Endothelial cell of umbilical vein (primary cell): Measurements from ENCODE around the gene BRI3. TPM values are rescaled to one million over a fixed set of nuclear protein-coding genes. Genes with fewer than 3 reads are reported as not detected.

Experiments
- BruUV-seq: library from RNA; stranded (reverse); fragments of 400-500 nt; replicated peaks from 2 replicates; lab custom pipeline; 2021; lab: Mats Ljungman, UMichigan
- CTCF ChIA-PET: fragments of 300-600, 350-600 bp; sonication (Branson Sonifier 250); formaldehyde crosslinking; loops from one replicate; lab custom pipeline; 2021; ENCODE audit warnings: antibody characterized with exemption, inconsistent platforms; lab: Charles Lee
- POLR2A ChIA-PET: fragments of 300-600, 350-600 bp; sonication (Branson Sonifier 250); formaldehyde crosslinking; loops from one replicate; lab custom pipeline; 2021; ENCODE audit warnings: antibody characterized with exemption, inconsistent platforms; lab: Charles Lee
- DNase-seq: peaks from one replicate; pipeline ENCODE4 v3.0.0-alpha.2; 2011; ENCODE audit warnings: low read depth, low spot score
- FAIRE-seq: peaks from 2 replicates; lab custom pipeline; 2011; peaks lifted over from hg19 to GRCh38; lab: Jason Lieb, UNC
- H2AFZ ChIP-seq: 2 replicates; pipeline ENCODE4 v1.6.0; 2012; ENCODE audit warnings: low read depth, low read length, control low read depth, inconsistent platforms
- H3K27ac ChIP-seq: 2 replicates; pipeline ENCODE4 v1.5.1; 2011; ENCODE audit warnings: low read depth, mild to moderate bottlenecking, control low read depth, low read length, moderate library complexity; ENCODE audit not compliant: insufficient read depth
- H3K27me3 ChIP-seq, 2 experiments: 2 replicates each; pipeline versions ENCODE4 v1.6.0 to v1.6.1; 2011; ENCODE audit warnings: low read length in 2 of 2, mixed read lengths in 1 of 2; ENCODE audit not compliant: control insufficient read depth in 2 of 2, insufficient read depth in 2 of 2
- H3K36me3 ChIP-seq, 2 experiments: 2 replicates in 1 of 2; 3 replicates in 1 of 2; pipeline ENCODE4 v1.5.1; 2011; ENCODE audit warnings: low read length in 2 of 2, mild to moderate bottlenecking in 1 of 2, moderate library complexity in 1 of 2; ENCODE audit not compliant: control insufficient read depth in 2 of 2, insufficient read depth in 2 of 2; ENCODE audit errors: extremely low read depth in 1 of 2
- H3K4me1 ChIP-seq: 3 replicates; pipeline ENCODE4 v1.5.1; 2011; ENCODE audit warnings: mild to moderate bottlenecking, low read length; ENCODE audit not compliant: control insufficient read depth, insufficient read depth; ENCODE audit errors: extremely low read depth
- H3K4me2 ChIP-seq: 2 replicates; pipeline ENCODE4 v1.6.1; 2011; ENCODE audit warnings: low read length, control low read depth, mixed read lengths; ENCODE audit not compliant: insufficient read depth
- H3K4me3 ChIP-seq, 3 experiments: fragments of 200-600 bp in 1 of 3; sonication (generic), shearing (Covaris generic) in 1 of 3; replicated peaks in 1 of 3; 2 replicates each; pipeline ENCODE4 v1.5.1; 2011 to 2016; ENCODE audit warnings: control low read depth in 3 of 3, low read length in 3 of 3, mild to moderate bottlenecking in 2 of 3, inconsistent platforms in 1 of 3, low read depth in 1 of 3, moderate library complexity in 1 of 3; ENCODE audit not compliant: insufficient read depth in 1 of 3
- H3K79me2 ChIP-seq: 2 replicates; pipeline ENCODE4 v1.6.0; 2012; ENCODE audit warnings: low read length, inconsistent platforms; ENCODE audit not compliant: control insufficient read depth, insufficient read depth
- H3K9ac ChIP-seq: replicated peaks from 2 replicates; pipeline ENCODE3; 2011; ENCODE audit warnings: low read length, control low read depth; ENCODE audit not compliant: insufficient read depth; ENCODE audit errors: extremely low read depth
- H3K9me1 ChIP-seq: replicated peaks from 3 replicates; pipeline ENCODE4 v1.6.0; 2011; ENCODE audit warnings: mild to moderate bottlenecking, low read length; ENCODE audit not compliant: control insufficient read depth, insufficient read depth; ENCODE audit errors: extremely low read depth
- H3K9me3 ChIP-seq: replicated peaks from 2 replicates; pipeline ENCODE4 v1.5.1; 2012; ENCODE audit warnings: low read length, inconsistent platforms; ENCODE audit not compliant: control insufficient read depth, insufficient read depth
- H4K20me1 ChIP-seq: replicated peaks from 2 replicates; pipeline ENCODE3; 2011; ENCODE audit warnings: mild to moderate bottlenecking, low read length; ENCODE audit not compliant: control insufficient read depth, insufficient read depth; ENCODE audit errors: extremely low read depth
- EZH2 ChIP-seq: IDR thresholded peaks from 2 replicates; pipeline ENCODE4 v1.6.1; 2012; ENCODE audit warnings: borderline replicate concordance, low read depth, mild to moderate bottlenecking, moderate library complexity, low read length, inconsistent platforms; ENCODE audit not compliant: severe bottlenecking
- FOS ChIP-seq: IDR thresholded peaks from 2 replicates; pipeline ENCODE4 v1.6.1; 2011; ENCODE audit warnings: mild to moderate bottlenecking, low read length, moderate library complexity, borderline replicate concordance; ENCODE audit not compliant: insufficient read depth
- GATA2 ChIP-seq: IDR thresholded peaks from 2 replicates; pipeline ENCODE4 v1.7.0; 2011; ENCODE audit warnings: low read depth, mild to moderate bottlenecking, moderate library complexity, mixed read lengths, low read length; ENCODE audit not compliant: insufficient read length, insufficient read depth
- JUN ChIP-seq: IDR thresholded peaks from 2 replicates; pipeline ENCODE4 v1.6.1; 2011; ENCODE audit warnings: borderline replicate concordance, low read depth; ENCODE audit not compliant: insufficient read length, insufficient read depth
- MYC ChIP-seq: IDR thresholded peaks from one replicate; pipeline ENCODE4 v1.6.1; 2011; ENCODE audit warnings: mild to moderate bottlenecking, low read depth, low read length
- POLR2A ChIP-seq: IDR thresholded peaks from 2 replicates; pipeline ENCODE4 v1.6.1; 2012; ENCODE audit warnings: low read depth, mild to moderate bottlenecking, control low read depth, low read length
- POLR2AphosphoS5 ChIP-seq: IDR thresholded peaks from 2 replicates; pipeline ENCODE4 v1.6.1; 2012; ENCODE audit warnings: low read depth, mild to moderate bottlenecking, control low read depth, low read length, moderate library complexity; ENCODE audit not compliant: insufficient read depth
- dilution Hi-C: fragments of 300-500 bp; cut with MboI; formaldehyde crosslinking; loops from one replicate; pipeline ENCODE4 v1.15.0; 2019; ENCODE audit warnings: low sequenced_read_pairs; ENCODE audit not compliant: extremely low pct_ligation_motif_present
- intact Hi-C: fragments of 100-400 bp; cut with micrococcal nuclease; formaldehyde crosslinking; loops from one replicate; pipeline ENCODE4 v1.10.0; 2022
- polyA plus RNA-seq, 4 experiments: library from polyadenylated mRNA; depleted of rRNA in 3 of 4; stranded (reverse) in 3 of 4; unstranded in 1 of 4; fragments of >200 nt; gene quantifications; 2 replicates each; pipeline versions ENCODE4 v1.2.1 to v1.2.3, GENCODE V29; 2011 to 2012; ENCODE audit warnings: missing spikeins in 1 of 4
- total RNA-seq: library from RNA; stranded (reverse); gene quantifications from 2 replicates; pipeline ENCODE4 v1.2.3, GENCODE V29; 2021
- TF ChIP-seq, protein P1 (sequence below): IDR thresholded peaks from 2 replicates; pipeline ENCODE4 v1.6.1; 2011; ENCODE audit not compliant: insufficient read depth, insufficient read length
- TF ChIP-seq, protein P2 (sequence below), 2 donors: IDR thresholded peaks; 1 replicate in 1 of 2; 2 replicates in 1 of 2; pipeline ENCODE4 v1.5.1; 2011; ENCODE audit warnings: low read length in 2 of 2, mild to moderate bottlenecking in 2 of 2, moderate library complexity in 2 of 2, control low read depth in 1 of 2, inconsistent platforms in 1 of 2, low read depth in 1 of 2; ENCODE audit not compliant: insufficient read depth in 1 of 2; ENCODE audit errors: extremely low read depth in 1 of 2

The BRI3 gene
- total and polyA plus RNA-seq, 2 donors (not counting 3 experiments of a cell fraction or from before 2014, with no cell fraction given), result 214 to 317 TPM

DNA sequence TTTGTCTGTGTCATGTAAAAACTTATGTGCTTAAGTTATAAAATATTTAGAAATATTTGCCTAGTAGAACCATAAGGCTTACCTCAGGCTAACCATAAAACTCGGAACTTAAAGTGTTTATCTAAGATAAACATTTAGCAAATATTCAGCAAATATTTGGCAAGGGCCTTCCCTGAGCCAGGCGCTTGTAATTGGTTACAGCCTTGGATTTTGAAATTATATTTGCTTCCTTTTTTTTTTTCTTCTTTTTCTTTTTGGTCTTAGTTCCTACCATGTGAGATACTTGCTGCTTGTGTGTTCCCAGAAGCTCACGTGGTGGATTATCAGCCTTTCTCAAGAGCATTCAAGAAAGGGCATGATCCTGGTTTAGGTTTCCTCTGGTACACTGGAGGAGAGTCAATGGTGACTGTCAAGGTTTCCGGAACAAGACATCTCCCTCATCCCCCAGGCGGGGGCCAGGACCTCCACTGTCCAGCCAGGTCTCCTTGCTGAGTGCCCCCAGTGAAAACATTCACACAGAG is 5.2 kb upstream of the BRI3 start:
- no peak for FAIRE-seq

More for the DNA sequence above, 5.2 kb upstream of the BRI3 start:
- Histone ChIP-seq H4K20me1 (no peaks in the 10 kb centered on the region), H3K4me1 (peaks cover 5% of the 10 kb centered on the region), H3K27ac (no peak overlapping the region), H3K27me3 (no peaks in the 10 kb centered on the region), H3K9ac (no peak overlapping the region), H3K9me3 (no peaks in the 10 kb centered on the region), H3K9me1 (no peaks in the 10 kb centered on the region), H3K4me2 (no peak overlapping the region), H3K36me3 (no peaks in the 10 kb centered on the region), H2AFZ (no peak overlapping the region), H3K4me3 (no peak overlapping the region), H3K79me2 (no peaks in the 10 kb centered on the region)
- BruUV-seq, result no TSS peak
- DNase-seq, result no peak
- intact Hi-C loops (no loop called here), dilution Hi-C loops (no loop called here)
- CTCF ChIA-PET, result interaction anchor here (4.2 kb wide), 1 partner anchor 9 kb away, joined by 21 read pairs; no protein-coding TSS in a partner anchor
- TF ChIP-seq, protein P1, sequence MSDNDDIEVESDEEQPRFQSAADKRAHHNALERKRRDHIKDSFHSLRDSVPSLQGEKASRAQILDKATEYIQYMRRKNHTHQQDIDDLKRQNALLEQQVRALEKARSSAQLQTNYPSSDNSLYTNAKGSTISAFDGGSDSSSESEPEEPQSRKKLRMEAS, result no peak
- TF ChIP-seq JUN, result no peak
- no peak for TF ChIP-seq MYC
- TF ChIP-seq, protein P2, sequence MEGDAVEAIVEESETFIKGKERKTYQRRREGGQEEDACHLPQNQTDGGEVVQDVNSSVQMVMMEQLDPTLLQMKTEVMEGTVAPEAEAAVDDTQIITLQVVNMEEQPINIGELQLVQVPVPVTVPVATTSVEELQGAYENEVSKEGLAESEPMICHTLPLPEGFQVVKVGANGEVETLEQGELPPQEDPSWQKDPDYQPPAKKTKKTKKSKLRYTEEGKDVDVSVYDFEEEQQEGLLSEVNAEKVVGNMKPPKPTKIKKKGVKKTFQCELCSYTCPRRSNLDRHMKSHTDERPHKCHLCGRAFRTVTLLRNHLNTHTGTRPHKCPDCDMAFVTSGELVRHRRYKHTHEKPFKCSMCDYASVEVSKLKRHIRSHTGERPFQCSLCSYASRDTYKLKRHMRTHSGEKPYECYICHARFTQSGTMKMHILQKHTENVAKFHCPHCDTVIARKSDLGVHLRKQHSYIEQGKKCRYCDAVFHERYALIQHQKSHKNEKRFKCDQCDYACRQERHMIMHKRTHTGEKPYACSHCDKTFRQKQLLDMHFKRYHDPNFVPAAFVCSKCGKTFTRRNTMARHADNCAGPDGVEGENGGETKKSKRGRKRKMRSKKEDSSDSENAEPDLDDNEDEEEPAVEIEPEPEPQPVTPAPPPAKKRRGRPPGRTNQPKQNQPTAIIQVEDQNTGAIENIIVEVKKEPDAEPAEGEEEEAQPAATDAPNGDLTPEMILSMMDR (IDR thresholded peaks at IDR 0.05; ENCODE audit: extremely low read depth in 1 of 2, insufficient read depth in 1 of 2, low read depth in 1 of 2, low read length in 2 of 2), result no peak
- TF ChIP-seq EZH2, result no peak
- TF ChIP-seq GATA2, result no peak
- no peak for TF ChIP-seq POLR2A
- no peak for TF ChIP-seq POLR2AphosphoS5
- TF ChIP-seq FOS, result no peak
- POLR2A ChIA-PET, result no interaction called here
